ENCODE measurements around the gene DRC1. TPM values are rescaled to one million over a fixed set of nuclear protein-coding genes. Genes with fewer than 3 reads are reported as not detected.

The DRC1 gene
- total RNA-seq, 6 experiments from 2014 or later, result not detected

GRCh38 chr2:26493566-26493965, 91.8 kb downstream of the DRC1 start:
- Mint-ChIP-seq H3K27me3 (ENCODE audit: insufficient read depth) (peaks cover 37% of the 10 kb centered on the region), H3K27ac (no peak overlapping the region), H3K4me1 (ENCODE audit: low read depth) (no peaks in the 10 kb centered on the region)

GRCh38 chr2:26494199-26494598, 92.5 kb downstream of the DRC1 start:
- no peaks in the 10 kb centered on the region for H3K9me3 Mint-ChIP-seq
- no peak overlapping the region for H3K27ac Mint-ChIP-seq
- no peaks in the 10 kb centered on the region for H3K4me1 Mint-ChIP-seq (ENCODE audit: low read depth)
- peaks cover 40% of the 10 kb centered on the region for H3K27me3 Mint-ChIP-seq (ENCODE audit: insufficient read depth)
- no peaks in the 10 kb centered on the region for H3K36me3 Mint-ChIP-seq (ENCODE audit: low read depth)
- TF ChIP-seq, protein P1, sequence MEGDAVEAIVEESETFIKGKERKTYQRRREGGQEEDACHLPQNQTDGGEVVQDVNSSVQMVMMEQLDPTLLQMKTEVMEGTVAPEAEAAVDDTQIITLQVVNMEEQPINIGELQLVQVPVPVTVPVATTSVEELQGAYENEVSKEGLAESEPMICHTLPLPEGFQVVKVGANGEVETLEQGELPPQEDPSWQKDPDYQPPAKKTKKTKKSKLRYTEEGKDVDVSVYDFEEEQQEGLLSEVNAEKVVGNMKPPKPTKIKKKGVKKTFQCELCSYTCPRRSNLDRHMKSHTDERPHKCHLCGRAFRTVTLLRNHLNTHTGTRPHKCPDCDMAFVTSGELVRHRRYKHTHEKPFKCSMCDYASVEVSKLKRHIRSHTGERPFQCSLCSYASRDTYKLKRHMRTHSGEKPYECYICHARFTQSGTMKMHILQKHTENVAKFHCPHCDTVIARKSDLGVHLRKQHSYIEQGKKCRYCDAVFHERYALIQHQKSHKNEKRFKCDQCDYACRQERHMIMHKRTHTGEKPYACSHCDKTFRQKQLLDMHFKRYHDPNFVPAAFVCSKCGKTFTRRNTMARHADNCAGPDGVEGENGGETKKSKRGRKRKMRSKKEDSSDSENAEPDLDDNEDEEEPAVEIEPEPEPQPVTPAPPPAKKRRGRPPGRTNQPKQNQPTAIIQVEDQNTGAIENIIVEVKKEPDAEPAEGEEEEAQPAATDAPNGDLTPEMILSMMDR (IDR thresholded peaks at IDR 0.05), result no peak
- H3K4me3 Mint-ChIP-seq, result no peak overlapping the region
- DNase-seq, result no peak

More at GRCh38 chr2:26493566-26493965, 91.8 kb downstream of the DRC1 start:
- TF ChIP-seq, protein P1 (IDR thresholded peaks at IDR 0.05), result no peak
- no peak overlapping the region; the same call in 1 of the 2 replicates for H3K4me3 Mint-ChIP-seq
- H3K9me3 Mint-ChIP-seq, result no peaks in the 10 kb centered on the region
- H3K36me3 Mint-ChIP-seq (ENCODE audit: low read depth), result no peaks in the 10 kb centered on the region
- DNase-seq, result no peak

DNA sequence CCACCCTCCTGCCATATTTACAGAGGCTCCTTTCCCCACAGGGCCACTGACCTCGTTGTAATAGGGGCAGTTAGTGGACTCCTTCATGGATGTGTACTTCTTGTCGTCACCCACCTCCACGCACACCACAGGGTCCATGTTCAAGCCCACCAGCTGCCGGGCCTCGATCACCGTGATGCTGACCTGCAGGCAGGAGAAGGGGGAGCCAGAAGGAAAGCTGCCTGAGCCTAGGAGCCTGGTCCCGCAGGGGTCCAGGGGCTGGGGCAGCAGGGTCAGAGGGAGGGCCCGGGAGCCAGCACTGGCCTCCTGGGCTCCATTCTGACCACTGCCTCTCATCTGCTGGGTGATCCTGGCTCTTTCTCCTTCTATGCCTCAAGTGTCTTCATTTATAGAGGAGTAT, 93.2 kb downstream of the DRC1 start:
- Mint-ChIP-seq H3K4me1 (ENCODE audit: low read depth) (no peaks in the 10 kb centered on the region), H3K4me3 (no peak overlapping the region), H3K9me3 (no peaks in the 10 kb centered on the region), H3K27me3 (ENCODE audit: insufficient read depth) (peaks cover 43% of the 10 kb centered on the region), H3K36me3 (ENCODE audit: low read depth) (no peaks in the 10 kb centered on the region), H3K27ac (no peak overlapping the region)
- DNase-seq, result no peak
- TF ChIP-seq, protein P1 (IDR thresholded peaks at IDR 0.05), result no peak

DNA sequence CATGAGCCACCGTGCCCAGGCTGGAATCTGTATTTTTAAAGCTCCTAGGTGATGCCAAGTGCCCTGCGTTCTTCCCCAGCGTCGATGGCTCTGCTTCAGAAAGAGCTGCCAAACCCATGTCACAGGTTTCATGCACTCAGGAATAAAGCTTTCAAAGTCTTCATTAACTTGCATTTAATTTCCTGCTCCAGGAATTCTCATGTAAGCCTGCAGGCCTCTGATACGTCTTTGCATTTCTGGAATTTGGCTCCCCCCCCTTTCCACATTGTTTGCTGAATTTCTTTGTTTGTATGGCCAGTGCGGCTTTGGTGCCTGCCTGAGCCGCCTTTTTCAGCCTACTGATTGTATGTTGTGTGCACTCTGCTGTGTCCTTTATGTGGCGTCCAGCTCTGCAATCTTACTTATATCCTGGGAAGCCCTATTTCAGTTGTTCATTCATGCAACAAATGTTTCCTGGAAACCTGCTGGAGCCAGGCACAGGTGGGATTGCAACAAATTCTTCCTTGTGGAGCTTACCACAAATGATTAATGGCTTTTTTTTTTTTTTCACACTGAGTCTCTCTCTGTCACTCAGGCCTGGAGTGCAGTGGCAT, 94.1 kb downstream of the DRC1 start:
- Mint-ChIP-seq H3K4me1 (ENCODE audit: low read depth) (no peaks in the 10 kb centered on the region), H3K27me3 (ENCODE audit: insufficient read depth) (peaks cover 38% of the 10 kb centered on the region), H3K36me3 (ENCODE audit: low read depth) (no peaks in the 10 kb centered on the region), H3K4me3 (no peak overlapping the region), H3K9me3 (no peaks in the 10 kb centered on the region), H3K27ac (no peak overlapping the region)
- no peak for DNase-seq
- TF ChIP-seq, protein P1 (IDR thresholded peaks at IDR 0.05), result no peak

- Mint-ChIP-seq H3K27ac (no peak overlapping the region), H3K36me3 (ENCODE audit: low read depth) (no peaks in the 10 kb centered on the region), H3K4me1 (ENCODE audit: low read depth) (no peaks in the 10 kb centered on the region), H3K27me3 (ENCODE audit: insufficient read depth) (peaks cover 52% of the 10 kb centered on the region), H3K9me3 (no peaks in the 10 kb centered on the region), H3K4me3 (no peak overlapping the region)
- no peak for DNase-seq
- TF ChIP-seq, protein P1 (IDR thresholded peaks at IDR 0.05), result no peak
Observed at GRCh38 chr2:26500406-26500805, 98.7 kb downstream of the DRC1 start.
